Astrocyte (in vitro differentiated cells and primary cell): ENCODE measurements around the gene CNOT10. TPM values are rescaled to one million over a fixed set of nuclear protein-coding genes. Genes with fewer than 3 reads are reported as not detected.

Source experiments
- DNase-seq: peaks from one replicate; pipeline ENCODE4 v3.0.0-alpha.2; 2010; ENCODE audit warnings: low read depth
- FAIRE-seq: peaks from 2 replicates; lab custom pipeline; 2011; peaks lifted over from hg19 to GRCh38; lab: Jason Lieb, UNC
- H2AFZ ChIP-seq: 2 replicates; pipeline ENCODE4 v1.6.0; 2012; ENCODE audit warnings: low read depth, low read length, inconsistent platforms
- H3K27ac ChIP-seq: 2 replicates; pipeline ENCODE4 v1.5.1; 2011; ENCODE audit warnings: low read depth, low read length, inconsistent platforms
- H3K27me3 ChIP-seq: 2 replicates; pipeline ENCODE4 v1.6.0; 2011; ENCODE audit warnings: low read length, inconsistent platforms; ENCODE audit not compliant: insufficient read depth
- H3K36me3 ChIP-seq: 2 replicates; pipeline ENCODE4 v1.5.1; 2011; ENCODE audit warnings: low read length, inconsistent platforms; ENCODE audit not compliant: insufficient read depth
- H3K4me1 ChIP-seq: 2 replicates; pipeline ENCODE4 v1.5.1; 2011; ENCODE audit warnings: low read length, inconsistent platforms; ENCODE audit not compliant: insufficient read depth
- H3K4me2 ChIP-seq: 2 replicates; pipeline ENCODE4 v1.6.0; 2012; ENCODE audit warnings: low read length, inconsistent platforms
- H3K4me3 ChIP-seq: 2 replicates; pipeline ENCODE4 v1.5.1; 2011; ENCODE audit warnings: low read depth, mild to moderate bottlenecking, low read length, inconsistent platforms; ENCODE audit not compliant: insufficient read depth
- H3K79me2 ChIP-seq: 2 replicates; pipeline ENCODE4 v1.6.0; 2012; ENCODE audit warnings: mild to moderate bottlenecking, low read length, inconsistent platforms; ENCODE audit not compliant: insufficient read depth
- H3K9ac ChIP-seq: 2 replicates; pipeline ENCODE4 v1.6.0; 2012; ENCODE audit warnings: mild to moderate bottlenecking, low read length, inconsistent platforms
- H3K9me3 ChIP-seq: 2 replicates; pipeline ENCODE4 v1.5.1; 2012; ENCODE audit warnings: low read depth, mild to moderate bottlenecking, low read length, inconsistent platforms; ENCODE audit not compliant: insufficient read depth
- H4K20me1 ChIP-seq: 2 replicates; pipeline ENCODE4 v1.6.0; 2012; ENCODE audit warnings: low read length, inconsistent platforms; ENCODE audit not compliant: insufficient read depth
- H3K27ac Mint-ChIP-seq: one replicate; pipeline ENCODE4 v1.8.0; 2021; ENCODE audit warnings: mild to moderate bottlenecking, mixed read lengths; ENCODE audit not compliant: unreplicated experiment
- H3K27me3 Mint-ChIP-seq: one replicate; pipeline ENCODE4 v1.8.0; 2021; ENCODE audit warnings: low read depth, mixed read lengths; ENCODE audit not compliant: unreplicated experiment
- H3K36me3 Mint-ChIP-seq: one replicate; pipeline ENCODE4 v1.8.0; 2021; ENCODE audit warnings: low read depth, mixed read lengths; ENCODE audit not compliant: unreplicated experiment
- H3K4me1 Mint-ChIP-seq: one replicate; pipeline ENCODE4 v1.8.0; 2021; ENCODE audit warnings: low read depth, mixed read lengths; ENCODE audit not compliant: unreplicated experiment
- H3K4me3 Mint-ChIP-seq: one replicate; pipeline ENCODE4 v1.8.0; 2021; ENCODE audit warnings: mild to moderate bottlenecking, moderate library complexity, mixed read lengths; ENCODE audit not compliant: unreplicated experiment
- H3K9me3 Mint-ChIP-seq: one replicate; pipeline ENCODE4 v1.8.0; 2021; ENCODE audit warnings: mild to moderate bottlenecking, mixed read lengths; ENCODE audit not compliant: unreplicated experiment
- CTCF ChIP-seq: IDR thresholded peaks from 2 replicates; pipeline ENCODE4 v1.5.1; 2011; ENCODE audit warnings: low read depth, mild to moderate bottlenecking, inconsistent platforms, low read length, moderate library complexity; ENCODE audit not compliant: insufficient read depth
- EZH2 ChIP-seq: IDR thresholded peaks from 2 replicates; pipeline ENCODE4 v1.6.1; 2012; ENCODE audit warnings: mild to moderate bottlenecking, low read length, inconsistent platforms; ENCODE audit not compliant: insufficient read depth
- total RNA-seq: library from RNA; stranded (reverse); gene quantifications from 2 replicates; pipeline ENCODE4 v1.2.1, GENCODE V29; 2021

Gene CNOT10
- total RNA-seq, 1 donor from 2014 or later: 26.2 TPM

GRCh38 chr3:32819551-32820348 is 134.8 kb downstream of the CNOT10 start:
- TF ChIP-seq CTCF: no peak
- TF ChIP-seq EZH2: no peak
- Histone ChIP-seq H3K9me3 (peaks cover 15% of the 10 kb centered on the region), H4K20me1 (no peaks in the 10 kb centered on the region), H3K9ac (no peak overlapping the region), H2AFZ (no peak overlapping the region), H3K4me2 (no peak overlapping the region), H3K4me1 (peaks cover 4% of the 10 kb centered on the region), H3K79me2 (no peaks in the 10 kb centered on the region), H3K4me3 (no peak overlapping the region), H3K36me3 (no peaks in the 10 kb centered on the region), H3K27me3 (peaks cover 78% of the 10 kb centered on the region), H3K27ac (no peak overlapping the region)
- no peak for FAIRE-seq
- H3K27ac Mint-ChIP-seq: peak overlapping the region; percentile 99
- H3K4me1 Mint-ChIP-seq: peaks cover 15% of the 10 kb centered on the region
- H3K36me3 Mint-ChIP-seq: peaks cover 6% of the 10 kb centered on the region
- peak overlapping the region; percentile 100 for H3K4me3 Mint-ChIP-seq
- DNase-seq: no peak
- no peaks in the 10 kb centered on the region for H3K9me3 Mint-ChIP-seq
- H3K27me3 Mint-ChIP-seq: no peaks in the 10 kb centered on the region

GRCh38 chr3:32820430-32820829 is 135.4 kb downstream of the CNOT10 start:
- Histone ChIP-seq H3K4me3 (no peak overlapping the region), H2AFZ (no peak overlapping the region), H3K36me3 (no peaks in the 10 kb centered on the region), H3K27me3 (peaks cover 74% of the 10 kb centered on the region), H4K20me1 (no peaks in the 10 kb centered on the region), H3K9me3 (peaks cover 15% of the 10 kb centered on the region), H3K27ac (no peak overlapping the region), H3K4me1 (peaks cover 4% of the 10 kb centered on the region), H3K9ac (no peak overlapping the region), H3K79me2 (no peaks in the 10 kb centered on the region), H3K4me2 (no peak overlapping the region)
- H3K36me3 Mint-ChIP-seq: peaks cover 6% of the 10 kb centered on the region
- no peaks in the 10 kb centered on the region for H3K27me3 Mint-ChIP-seq
- H3K4me3 Mint-ChIP-seq: peak overlapping the region; percentile 100
- FAIRE-seq: no peak
- H3K9me3 Mint-ChIP-seq: no peaks in the 10 kb centered on the region
- peaks cover 15% of the 10 kb centered on the region for H3K4me1 Mint-ChIP-seq
- DNase-seq: no peak
- peak overlapping the region; percentile 12 for H3K27ac Mint-ChIP-seq
- TF ChIP-seq CTCF (no peak), EZH2 (no peak)
